T-cell (primary cell): ENCODE data around the gene ITGAD. TPM values are rescaled to one million over a fixed set of nuclear protein-coding genes. Genes with fewer than 3 reads are reported as not detected.

Experiments used
- ATAC-seq, 4 experiments: fragments of 200-7000 bp in 3 of 4; fragments of 150-1000 bp in 1 of 4; cut with Tn5 transposase; replicated peaks in 1 of 4; 1 replicate in 3 of 4; 2 replicates in 1 of 4; pipeline ENCODE4 v1.10.0; 2021; ENCODE audit warnings: moderate library complexity in 3 of 4, mild to moderate bottlenecking in 2 of 4, moderate number of reproducible peaks in 1 of 4
- CTCF ChIA-PET, 2 donors: fragments of 300-600 bp; sonication (Branson Sonifier 250); formaldehyde crosslinking; loops; one replicate each; lab custom pipeline; 2022; ENCODE audit warnings: antibody characterized with exemption in 2 of 2; lab: Charles Lee
- POLR2A ChIA-PET, 2 donors: fragments of 300-600 bp; sonication (Branson Sonifier 250); formaldehyde crosslinking; loops; one replicate each; lab custom pipeline; 2022; ENCODE audit warnings: antibody characterized with exemption in 2 of 2; lab: Charles Lee
- DNase-seq, 35 experiments: peaks; one replicate each; pipeline versions ENCODE4 v3.0.0 to v3.0.0-alpha.2; 2013 to 2023
- H3K27ac ChIP-seq: one replicate; pipeline ENCODE4 v1.5.1; 2013; ENCODE audit warnings: low read length
- H3K27me3 ChIP-seq, 2 experiments: replicated peaks in 1 of 2; 1 replicate in 1 of 2; 2 replicates in 1 of 2; pipeline versions ENCODE4 v1.6.1 to v1.7.0; 2013; ENCODE audit warnings: low read length in 1 of 2, mixed read lengths in 1 of 2; ENCODE audit not compliant: control insufficient read depth in 2 of 2, insufficient read depth in 2 of 2; ENCODE audit errors: extremely low read depth in 1 of 2
- H3K36me3 ChIP-seq, 2 donors: 1 replicate in 1 of 2; 2 replicates in 1 of 2; pipeline versions ENCODE4 v1.6.1 to v1.7.0; 2013; ENCODE audit warnings: low read length in 1 of 2; ENCODE audit not compliant: control insufficient read depth in 2 of 2, insufficient read depth in 1 of 2; ENCODE audit errors: extremely low read depth in 1 of 2
- H3K4me1 ChIP-seq, 2 experiments: 1 replicate in 1 of 2; 2 replicates in 1 of 2; pipeline versions ENCODE4 v1.6.1 to v1.7.0; 2013; ENCODE audit warnings: low read length in 2 of 2, mixed read lengths in 1 of 2; ENCODE audit not compliant: insufficient read depth in 2 of 2, control insufficient read depth in 1 of 2; ENCODE audit errors: extremely low read depth in 1 of 2
- H3K4me3 ChIP-seq, 2 donors: 1 replicate in 1 of 2; 2 replicates in 1 of 2; pipeline versions ENCODE4 v1.5.1 to v1.7.0; 2013; ENCODE audit warnings: mild to moderate bottlenecking in 2 of 2, low read length in 1 of 2, moderate library complexity in 1 of 2; ENCODE audit not compliant: control insufficient read depth in 1 of 2; ENCODE audit errors: extremely low read depth in 1 of 2
- H3K9me3 ChIP-seq: 2 replicates; pipeline ENCODE4 v1.7.0; 2013
- H3K27ac Mint-ChIP-seq, 2 donors: one replicate each; pipeline ENCODE4 v1.8.0; 2020 to 2021; ENCODE audit warnings: mild to moderate bottlenecking in 2 of 2, mixed read lengths in 2 of 2
- H3K27me3 Mint-ChIP-seq, 2 donors: one replicate each; pipeline ENCODE4 v1.8.0; 2021 to 2022; ENCODE audit warnings: mixed read lengths in 2 of 2
- H3K36me3 Mint-ChIP-seq: one replicate; pipeline ENCODE4 v1.8.0; 2021; ENCODE audit warnings: mixed read lengths
- H3K4me1 Mint-ChIP-seq, 3 donors: one replicate each; pipeline ENCODE4 v1.8.0; 2020 to 2022; ENCODE audit warnings: mixed read lengths in 3 of 3, mild to moderate bottlenecking in 1 of 3
- H3K4me3 Mint-ChIP-seq, 3 donors: one replicate each; pipeline ENCODE4 v1.8.0; 2020 to 2022; ENCODE audit warnings: mild to moderate bottlenecking in 3 of 3, mixed read lengths in 3 of 3, moderate library complexity in 3 of 3
- H3K9me3 Mint-ChIP-seq, 3 donors: one replicate each; pipeline ENCODE4 v1.8.0; 2020 to 2022; ENCODE audit warnings: mixed read lengths in 3 of 3
- WGBS: methylation state at CpG from one replicate; pipeline ENCODE4 v1.1.5; 2013; ENCODE audit warnings: missing lambda C conversion rate; ENCODE audit not compliant: insufficient coverage; 5-methylcytosine and 5-hydroxymethylcytosine counted together
- total RNA-seq, 35 experiments: library from RNA in 6 of 35; stranded (reverse) in 6 of 35; fragments of 120-200 nt in 1 of 35; gene quantifications; one replicate each; pipeline versions ENCODE4 v1.2.1 to v1.2.4 and lab custom pipeline; 2013 to 2026

The ITGAD gene
- total RNA-seq, 5 donors from 2014 or later (not counting 1 experiment from before 2014, with no cell fraction given), result 0.22 to 0.70 (median 0.23) TPM; not detected in 2

DNA sequence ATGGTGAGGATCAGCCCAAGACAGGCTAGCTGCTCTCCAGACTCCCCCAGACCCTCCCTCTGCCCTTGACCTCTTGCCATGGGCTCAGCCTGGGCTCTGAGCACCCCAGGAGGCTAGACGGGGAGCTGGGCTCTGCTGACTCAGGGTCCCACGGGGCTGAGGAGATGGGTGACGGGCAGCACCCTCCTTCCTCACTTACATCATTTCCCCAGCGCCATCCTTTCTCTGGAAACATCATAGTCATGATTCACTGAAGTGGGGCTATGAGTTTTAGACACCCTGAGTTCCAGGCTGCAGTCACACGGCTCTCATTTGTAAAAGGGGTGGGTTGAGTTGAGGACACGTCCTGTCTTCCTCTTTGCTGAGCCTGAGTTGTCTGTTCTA lies 41.2 kb upstream of the ITGAD start:
- H3K36me3 Mint-ChIP-seq, result no peaks in the 10 kb centered on the region
- Histone ChIP-seq H3K9me3 (no peaks in the 10 kb centered on the region), H3K4me3 (no peak overlapping the region), H3K27ac (no peak overlapping the region), H3K27me3 (peaks cover 0 to 16% of the 10 kb centered on the region in 2 experiments), H3K4me1 (peaks cover 4 to 53% of the 10 kb centered on the region in 2 experiments), H3K36me3 (no peaks in the 10 kb centered on the region)
- 46% methylated on average over 2 of the region's 6 CpGs for whole genome bisulfite sequencing
- H3K9me3 Mint-ChIP-seq, result no peaks in the 10 kb centered on the region
- POLR2A ChIA-PET, result no interaction called here
- CTCF ChIA-PET, result no interaction called here
- H3K27me3 Mint-ChIP-seq, result peaks cover 4 to 13% of the 10 kb centered on the region in 2 donors
- peaks cover 25 to 40% (median 33%) of the 10 kb centered on the region in 3 donors for H3K4me1 Mint-ChIP-seq
- peak overlapping the region in 1 of 2 donors; percentile 44 for H3K27ac Mint-ChIP-seq
- no peak overlapping the region for H3K4me3 Mint-ChIP-seq
- DNase-seq (peak in 1 of 35 experiments; percentile 42), ATAC-seq (no peak)

DNA sequence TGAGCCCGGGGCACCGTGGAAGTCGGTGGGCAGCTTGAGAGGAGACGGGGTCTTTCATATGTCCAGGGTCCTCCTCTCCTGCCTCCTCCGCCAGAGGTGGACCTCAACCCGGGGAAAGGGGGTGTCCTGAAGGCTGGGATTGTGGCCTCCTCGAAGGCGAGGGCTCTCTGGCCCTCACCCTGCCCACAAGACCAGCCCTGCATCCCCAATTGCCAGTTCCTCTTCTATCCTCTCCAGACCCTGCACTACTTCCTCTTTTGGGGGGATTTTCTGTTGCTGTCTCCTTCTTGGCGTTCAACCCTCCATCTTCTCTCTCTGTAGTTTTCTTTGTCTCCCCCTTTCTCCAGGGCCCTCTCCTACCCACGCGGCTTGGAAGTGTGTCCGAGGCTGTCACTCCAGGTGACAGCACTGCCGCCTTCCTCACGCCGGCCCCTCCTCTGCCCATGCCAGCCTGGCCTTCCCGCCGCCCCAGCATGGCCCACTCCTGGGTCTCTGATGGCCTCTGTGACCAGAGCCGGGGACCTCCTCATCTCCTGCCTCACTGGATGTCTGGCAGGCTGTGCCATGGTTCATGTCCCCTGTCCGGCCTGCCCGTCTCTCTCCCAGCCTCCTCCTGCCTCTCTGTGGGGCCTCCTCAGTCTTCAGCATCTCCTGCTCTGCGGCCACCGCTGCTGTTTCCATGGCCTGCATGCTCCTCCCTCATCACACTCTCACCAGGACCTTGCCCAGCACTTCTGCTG lies 40.6 kb upstream of the ITGAD start:
- no peak overlapping the region for H3K27ac ChIP-seq
- Mint-ChIP-seq H3K27ac (peak overlapping the region in 1 of 2 donors; percentile 44), H3K27me3 (peaks cover 4 to 13% of the 10 kb centered on the region in 2 donors), H3K9me3 (no peaks in the 10 kb centered on the region), H3K4me3 (no peak overlapping the region), H3K4me1 (peaks cover 27 to 43% (median 35%) of the 10 kb centered on the region in 3 donors), H3K36me3 (no peaks in the 10 kb centered on the region)
- peaks cover 0 to 16% of the 10 kb centered on the region in 2 experiments for H3K27me3 ChIP-seq
- DNase-seq (peak in 1 of 35 experiments; percentile 31), ATAC-seq (no peak)
- H3K36me3 ChIP-seq, result no peaks in the 10 kb centered on the region
- ChIA-PET POLR2A (no interaction called here), CTCF (no interaction called here)
- H3K4me1 ChIP-seq, result peaks cover 4 to 59% of the 10 kb centered on the region in 2 experiments
- 88% methylated on average over 8 of the region's 22 CpGs for whole genome bisulfite sequencing
- H3K4me3 ChIP-seq, result no peak overlapping the region
- no peaks in the 10 kb centered on the region for H3K9me3 ChIP-seq

DNA sequence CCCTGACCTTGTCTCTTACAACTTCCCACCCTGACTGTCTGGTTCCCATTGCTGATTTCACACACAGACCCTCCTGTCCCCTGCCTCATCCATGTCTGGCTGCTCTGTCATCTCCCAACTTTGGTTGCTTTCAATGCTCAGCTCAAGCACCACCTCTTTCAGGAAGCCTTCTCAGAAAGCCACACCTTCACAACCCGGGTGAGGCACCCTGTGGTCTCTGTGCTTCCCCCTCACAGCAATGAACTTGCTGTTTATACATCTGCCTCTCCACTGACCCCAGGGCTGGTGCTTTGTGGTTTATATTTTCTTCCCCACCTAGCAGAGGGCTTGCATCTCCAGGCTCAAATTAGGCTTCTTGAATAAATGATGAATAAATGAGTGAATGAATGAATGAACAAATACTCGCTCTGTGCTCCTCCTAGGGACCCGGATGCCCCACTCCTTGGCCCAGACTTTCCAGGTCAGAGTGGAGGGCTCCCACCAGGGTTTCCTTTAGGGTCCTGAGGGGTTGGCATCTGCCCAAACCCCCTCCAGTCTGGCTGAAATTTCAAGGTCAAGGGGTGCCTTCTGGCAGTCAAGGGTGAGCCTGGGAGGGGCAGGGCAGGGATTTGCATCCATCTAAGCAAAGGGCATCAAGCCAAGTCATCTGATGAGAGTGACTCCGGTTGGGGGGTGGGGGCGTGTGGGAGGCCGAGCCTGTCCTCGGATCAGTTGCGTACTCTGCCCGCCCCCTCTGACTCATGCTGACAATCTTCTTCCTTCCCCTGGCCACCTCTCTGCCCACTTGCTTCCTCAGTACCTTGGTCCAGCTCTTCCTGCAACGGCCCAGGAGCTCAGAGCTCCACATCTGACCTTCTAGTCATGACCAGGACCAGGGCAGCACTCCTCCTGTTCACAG lies 38.5 kb upstream of the ITGAD start, which contains the start of gene ITGAX:
TSS of gene ITGAX (plus strand) at position 783 of the 898 bp plus-strand sequence. CDS start at position 862, 79 bp downstream.
- H3K4me3 ChIP-seq, result no peak within 1 kb of the TSS

DNA sequence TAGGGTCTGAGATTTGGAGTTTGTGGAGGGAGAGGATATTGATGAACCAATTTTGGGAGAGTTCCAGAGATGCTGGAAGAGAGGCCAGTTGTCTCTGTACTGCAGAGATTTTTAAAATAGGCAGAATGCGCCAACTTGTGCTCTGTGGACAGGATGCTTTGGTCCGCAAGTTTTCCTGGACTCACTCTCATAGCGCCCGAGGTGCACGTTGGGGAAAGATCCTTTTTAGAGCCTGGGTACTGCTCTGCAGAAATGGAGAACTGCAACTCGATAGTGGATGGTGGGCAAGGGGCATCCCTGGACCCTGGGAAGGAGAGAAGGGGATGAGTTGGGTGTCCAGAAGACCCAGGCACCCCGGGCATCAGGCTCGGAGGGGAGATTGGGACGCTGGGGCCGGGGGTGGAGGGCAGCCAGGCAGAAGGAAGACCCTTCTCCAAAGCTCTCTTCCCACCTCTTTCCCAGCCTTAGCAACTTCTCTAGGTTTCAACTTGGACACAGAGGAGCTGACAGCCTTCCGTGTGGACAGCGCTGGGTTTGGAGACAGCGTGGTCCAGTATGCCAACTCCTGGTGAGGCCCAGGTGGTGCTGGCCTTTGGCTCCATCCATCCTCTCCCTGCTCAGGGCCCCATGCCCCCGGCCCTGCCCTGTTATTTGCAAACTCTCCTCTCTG lies 37.6 kb upstream of the ITGAD start:
- Histone ChIP-seq H3K36me3 (no peaks in the 10 kb centered on the region), H3K4me1 (peaks cover 4 to 65% of the 10 kb centered on the region in 2 experiments), H3K4me3 (no peak overlapping the region), H3K27me3 (peaks cover 0 to 13% of the 10 kb centered on the region in 2 experiments), H3K9me3 (no peaks in the 10 kb centered on the region), H3K27ac (peak overlapping the region; percentile 64)
- DNase-seq, result no peak
- Mint-ChIP-seq H3K4me3 (peak overlapping the region in 2 of 3 donors; percentile 31 to 61), H3K36me3 (no peaks in the 10 kb centered on the region), H3K4me1 (peaks cover 28 to 44% (median 35%) of the 10 kb centered on the region in 3 donors), H3K27me3 (peaks cover 0 to 9% of the 10 kb centered on the region in 2 donors), H3K9me3 (no peaks in the 10 kb centered on the region), H3K27ac (peak overlapping the region; percentile 48 to 55)
- CTCF ChIA-PET, result interaction anchor here in 1 of 2 donors (0.6 kb wide), 1 partner anchor 54 kb away, joined by 4 read pairs; no protein-coding TSS in a partner anchor
- 88% methylated on average over 10 of the region's 14 CpGs for WGBS
- ATAC-seq, result no peak
- POLR2A ChIA-PET, result no interaction called here

More for the DNA sequence above, 38.5 kb upstream of the ITGAD start, which contains the start of gene ITGAX:
- H3K36me3 Mint-ChIP-seq, result no peaks in the 10 kb centered on the region
- DNase-seq (peak in 31 of 35 experiments; percentile 11 to 70 (median 48)), ATAC-seq (peak; percentile 68 to 90 (median 82))
- peak within 1 kb of the TSS; percentile 91 to 94 for H3K27ac Mint-ChIP-seq
- ChIA-PET CTCF (no interaction called here), POLR2A (no interaction called here)
- peaks cover 4 to 70% of the 10 kb centered on the region in 2 experiments for H3K4me1 ChIP-seq
- WGBS, result 14% methylated on average over 2 of the region's 10 CpGs
- peak within 1 kb of the TSS in 2 of 3 donors; percentile 31 to 61 for H3K4me3 Mint-ChIP-seq
- no peaks in the 10 kb centered on the region for H3K9me3 Mint-ChIP-seq
- peak within 1 kb of the TSS; percentile 64 for H3K27ac ChIP-seq
- H3K27me3 ChIP-seq, result peaks cover 0 to 16% of the 10 kb centered on the region in 2 experiments
- H3K9me3 ChIP-seq, result no peaks in the 10 kb centered on the region
- peaks cover under 1 to 13% of the 10 kb centered on the region in 2 donors for H3K27me3 Mint-ChIP-seq
- H3K36me3 ChIP-seq, result no peaks in the 10 kb centered on the region
- H3K4me1 Mint-ChIP-seq, result peaks cover 29 to 48% (median 35%) of the 10 kb centered on the region in 3 donors

DNA sequence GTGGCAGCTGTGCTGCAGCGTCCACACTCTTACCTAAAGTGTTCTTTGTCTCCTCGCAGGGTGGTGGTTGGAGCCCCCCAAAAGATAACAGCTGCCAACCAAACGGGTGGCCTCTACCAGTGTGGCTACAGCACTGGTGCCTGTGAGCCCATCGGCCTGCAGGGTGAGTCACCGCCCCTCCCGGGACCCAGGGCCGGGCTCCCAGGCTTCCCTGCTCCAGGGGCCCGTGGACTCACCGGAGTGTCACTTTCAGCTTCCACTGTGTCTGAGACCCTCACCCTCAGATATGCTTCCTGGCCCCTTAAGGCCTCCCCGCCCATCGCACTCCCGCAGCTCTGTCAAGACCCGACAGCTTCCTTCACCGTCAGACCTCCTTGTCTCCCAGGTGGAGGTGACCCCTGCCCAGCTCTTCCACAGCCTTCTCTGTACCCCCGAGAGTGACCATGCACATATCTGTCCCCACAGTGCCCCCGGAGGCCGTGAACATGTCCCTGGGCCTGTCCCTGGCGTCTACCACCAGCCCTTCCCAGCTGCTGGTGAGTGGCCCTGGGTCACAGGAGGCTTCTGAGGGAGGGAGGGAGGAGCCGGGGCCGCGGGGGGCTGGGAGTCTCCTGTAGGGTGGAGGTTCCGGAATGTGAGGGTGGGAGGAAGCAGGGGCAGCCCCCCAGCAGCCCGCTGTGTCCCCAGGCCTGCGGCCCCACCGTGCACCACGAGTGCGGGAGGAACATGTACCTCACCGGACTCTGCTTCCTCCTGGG lies 36.4 kb upstream of the ITGAD start:
- Mint-ChIP-seq H3K27ac (peak overlapping the region in 1 of 2 donors; percentile 71), H3K36me3 (no peaks in the 10 kb centered on the region), H3K27me3 (peaks cover 0 to 8% of the 10 kb centered on the region in 2 donors), H3K4me3 (no peak overlapping the region), H3K4me1 (peaks cover 28 to 44% (median 34%) of the 10 kb centered on the region in 3 donors), H3K9me3 (no peaks in the 10 kb centered on the region)
- H3K27me3 ChIP-seq, result peaks cover 0 to 12% of the 10 kb centered on the region in 2 experiments
- H3K36me3 ChIP-seq, result no peaks in the 10 kb centered on the region
- DNase-seq (no peak), ATAC-seq (no peak)
- WGBS, result 75% methylated on average over 17 of the region's 28 CpGs
- H3K27ac ChIP-seq, result no peak overlapping the region
- no peaks in the 10 kb centered on the region for H3K9me3 ChIP-seq
- ChIA-PET CTCF (no interaction called here), POLR2A (no interaction called here)
- H3K4me1 ChIP-seq, result peaks cover 4 to 65% of the 10 kb centered on the region in 2 experiments
- H3K4me3 ChIP-seq, result no peak overlapping the region
